ENCODE measurements around the gene VSTM5.

DNA sequence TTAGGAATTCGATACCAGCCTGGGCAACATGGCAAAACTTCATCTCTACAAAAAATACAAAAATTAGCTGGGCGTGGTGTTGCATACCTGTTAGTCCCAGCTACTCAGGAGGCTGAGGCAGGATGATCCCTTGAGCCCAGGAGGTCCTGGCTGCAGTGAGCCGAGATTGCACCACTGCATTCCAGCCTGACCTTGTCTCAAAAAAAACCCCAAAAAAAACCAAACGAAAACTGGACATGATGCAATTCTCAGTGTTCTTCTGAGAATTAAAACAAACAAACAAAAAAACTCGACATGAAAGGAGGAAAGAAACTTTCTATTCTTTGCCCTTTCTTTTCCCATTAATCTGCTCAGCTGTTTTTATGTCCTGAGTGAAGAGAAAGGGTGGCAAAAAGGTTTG is 58.9 kb downstream of the VSTM5 start:
- TF ChIP-seq, protein P1, sequence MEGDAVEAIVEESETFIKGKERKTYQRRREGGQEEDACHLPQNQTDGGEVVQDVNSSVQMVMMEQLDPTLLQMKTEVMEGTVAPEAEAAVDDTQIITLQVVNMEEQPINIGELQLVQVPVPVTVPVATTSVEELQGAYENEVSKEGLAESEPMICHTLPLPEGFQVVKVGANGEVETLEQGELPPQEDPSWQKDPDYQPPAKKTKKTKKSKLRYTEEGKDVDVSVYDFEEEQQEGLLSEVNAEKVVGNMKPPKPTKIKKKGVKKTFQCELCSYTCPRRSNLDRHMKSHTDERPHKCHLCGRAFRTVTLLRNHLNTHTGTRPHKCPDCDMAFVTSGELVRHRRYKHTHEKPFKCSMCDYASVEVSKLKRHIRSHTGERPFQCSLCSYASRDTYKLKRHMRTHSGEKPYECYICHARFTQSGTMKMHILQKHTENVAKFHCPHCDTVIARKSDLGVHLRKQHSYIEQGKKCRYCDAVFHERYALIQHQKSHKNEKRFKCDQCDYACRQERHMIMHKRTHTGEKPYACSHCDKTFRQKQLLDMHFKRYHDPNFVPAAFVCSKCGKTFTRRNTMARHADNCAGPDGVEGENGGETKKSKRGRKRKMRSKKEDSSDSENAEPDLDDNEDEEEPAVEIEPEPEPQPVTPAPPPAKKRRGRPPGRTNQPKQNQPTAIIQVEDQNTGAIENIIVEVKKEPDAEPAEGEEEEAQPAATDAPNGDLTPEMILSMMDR (IDR thresholded peaks at IDR 0.05; ENCODE audit: poor library complexity): no peak
- TF ChIP-seq EZH2phosphoT487 (IDR thresholded peaks at IDR 0.05; ENCODE audit: low read depth, severe bottlenecking, unreplicated experiment): no peak

Data from hepatocyte (in vitro differentiated cells).